Measurements from ENCODE around the gene C1orf174. TPM values are rescaled to one million over a fixed set of nuclear protein-coding genes. Genes with fewer than 3 reads are reported as not detected.

The C1orf174 gene
- total RNA-seq, 1 donor from 2014 or later: 11.7 TPM

Other genes starting within 250 kb of the C1orf174 start
- 0.05 TPM for gene TP73, start 247.8 kb downstream of the C1orf174 start, total RNA-seq
- gene CCDC27, start 147.8 kb downstream of the C1orf174 start, total RNA-seq: 0.08 TPM
- 13.9 TPM for gene SMIM1, start 127.5 kb downstream of the C1orf174 start, total RNA-seq
- gene LRRC47, start 103.8 kb downstream of the C1orf174 start, total RNA-seq: 58.2 TPM
- gene CEP104, start 43.1 kb downstream of the C1orf174 start, total RNA-seq: 32.2 TPM
- 3.3 TPM for gene DFFB, start 42.8 kb downstream of the C1orf174 start, total RNA-seq